ENCODE measurements around the gene DNM3. TPM values are rescaled to one million over a fixed set of nuclear protein-coding genes. Genes with fewer than 3 reads are reported as not detected.

The DNM3 gene
- total and polyA plus RNA-seq, 2 experiments from 2014 or later = 5.2 to 12.2 TPM

DNA sequence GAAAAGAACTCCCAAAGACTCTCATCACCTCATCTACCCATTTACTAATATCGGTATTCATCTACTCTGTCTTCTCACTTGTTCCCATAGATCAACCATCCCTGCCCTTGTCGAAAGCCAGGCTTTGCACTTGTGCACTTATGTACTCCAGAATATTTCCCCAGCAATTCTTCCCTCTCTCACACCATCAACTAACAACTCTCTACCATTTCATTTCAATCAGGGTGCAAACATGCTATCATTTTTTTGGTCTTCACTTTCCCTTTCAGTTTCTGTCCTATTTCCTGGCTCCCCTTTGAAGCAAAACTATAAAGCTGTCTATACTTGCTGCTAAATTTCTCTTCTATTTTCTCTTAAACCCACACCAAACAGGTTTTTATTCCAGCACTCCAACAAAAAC lies 585.9 kb downstream of the DNM3 start (continued):
- no peak for TF ChIP-seq JUNB (IDR thresholded peaks at IDR 0.05; ENCODE audit: unreplicated experiment)

DNA sequence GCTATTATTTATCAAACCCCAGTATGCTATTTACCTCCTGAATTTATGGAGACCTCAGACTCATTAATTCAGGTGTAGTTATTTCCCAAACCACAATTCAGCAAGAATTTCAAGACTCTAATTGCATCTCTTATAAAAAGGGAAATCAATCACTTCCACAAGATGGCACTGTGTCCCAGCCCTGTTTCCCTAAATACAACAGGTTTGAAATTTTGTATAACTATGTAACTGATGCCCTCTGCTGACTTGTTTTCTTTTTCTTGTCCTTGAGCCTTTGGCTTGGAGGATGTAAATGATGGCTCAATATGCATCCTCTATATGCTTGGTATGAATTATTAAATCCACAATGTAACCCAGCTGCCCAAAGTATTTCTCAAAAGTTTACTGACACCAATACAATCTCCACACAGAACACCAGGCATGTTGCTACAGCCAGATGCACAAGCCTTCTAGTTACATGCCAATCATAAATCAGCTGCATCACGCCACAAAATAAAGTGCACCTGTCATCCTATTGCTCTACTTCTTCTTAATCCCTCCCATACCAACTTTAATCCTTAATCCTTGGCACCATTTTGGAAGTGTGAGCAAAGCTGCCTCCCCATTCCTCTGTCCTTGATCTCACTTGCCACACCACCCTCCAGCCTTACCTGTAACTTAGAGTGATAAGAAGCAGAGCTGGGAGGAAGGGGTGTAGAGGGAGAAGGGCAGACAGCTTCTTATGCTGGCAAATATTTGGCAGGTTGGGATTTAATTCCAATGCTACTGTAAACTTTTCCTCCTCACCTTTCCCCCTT lies 588.2 kb downstream of the DNM3 start:
- Histone ChIP-seq H4K20me1 (replicated peaks; ENCODE audit: insufficient read depth) (no peaks in the 10 kb centered on the region), H3K4me2 (no peak overlapping the region), H3K79me2 (replicated peaks; ENCODE audit: insufficient read depth) (no peaks in the 10 kb centered on the region), H3F3A (replicated peaks; ENCODE audit: low read depth) (no peaks in the 10 kb centered on the region), H3K4me1 (ENCODE audit: insufficient read depth) (peaks cover 11% of the 10 kb centered on the region; the same call in 1 of the 2 replicates), H3K36me3 (ENCODE audit: insufficient read depth) (no peaks in the 10 kb centered on the region), H3K4me3 (no peak overlapping the region), H3K27ac (ENCODE audit: low read depth) (no peak overlapping the region), H3K9me2 (ENCODE audit: insufficient read depth) (no peaks in the 10 kb centered on the region), H3K27me3 (ENCODE audit: insufficient read depth) (no peaks in the 10 kb centered on the region), H2AFZ (no peak overlapping the region)
- H3K27me3 Mint-ChIP-seq (ENCODE audit: insufficient read depth, low read depth, poor library complexity) = peaks cover 2% of the 10 kb centered on the region
- TF ChIP-seq EZH2phosphoT487 (IDR thresholded peaks at IDR 0.05; ENCODE audit: unreplicated experiment) = no peak
- TF ChIP-seq, protein P1, sequence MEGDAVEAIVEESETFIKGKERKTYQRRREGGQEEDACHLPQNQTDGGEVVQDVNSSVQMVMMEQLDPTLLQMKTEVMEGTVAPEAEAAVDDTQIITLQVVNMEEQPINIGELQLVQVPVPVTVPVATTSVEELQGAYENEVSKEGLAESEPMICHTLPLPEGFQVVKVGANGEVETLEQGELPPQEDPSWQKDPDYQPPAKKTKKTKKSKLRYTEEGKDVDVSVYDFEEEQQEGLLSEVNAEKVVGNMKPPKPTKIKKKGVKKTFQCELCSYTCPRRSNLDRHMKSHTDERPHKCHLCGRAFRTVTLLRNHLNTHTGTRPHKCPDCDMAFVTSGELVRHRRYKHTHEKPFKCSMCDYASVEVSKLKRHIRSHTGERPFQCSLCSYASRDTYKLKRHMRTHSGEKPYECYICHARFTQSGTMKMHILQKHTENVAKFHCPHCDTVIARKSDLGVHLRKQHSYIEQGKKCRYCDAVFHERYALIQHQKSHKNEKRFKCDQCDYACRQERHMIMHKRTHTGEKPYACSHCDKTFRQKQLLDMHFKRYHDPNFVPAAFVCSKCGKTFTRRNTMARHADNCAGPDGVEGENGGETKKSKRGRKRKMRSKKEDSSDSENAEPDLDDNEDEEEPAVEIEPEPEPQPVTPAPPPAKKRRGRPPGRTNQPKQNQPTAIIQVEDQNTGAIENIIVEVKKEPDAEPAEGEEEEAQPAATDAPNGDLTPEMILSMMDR (conservative IDR thresholded peaks at IDR 0.05; ENCODE audit: low read depth in 2 of 2) = peak; percentile 89 to 93
- no peaks in the 10 kb centered on the region for H3K36me3 Mint-ChIP-seq (ENCODE audit: low read depth)
- H3K9me3 Mint-ChIP-seq = no peaks in the 10 kb centered on the region; the same call in 1 of the 3 replicates
- H3K4me3 Mint-ChIP-seq = no peak overlapping the region
- no peak overlapping the region for H3K27ac Mint-ChIP-seq
- peaks cover 9% of the 10 kb centered on the region; the same call in 2 of the 3 replicates for H3K4me1 Mint-ChIP-seq
- DNase-seq (ENCODE audit: low spot score) = peak; percentile 81
- peak; percentile 68 for ATAC-seq

DNA sequence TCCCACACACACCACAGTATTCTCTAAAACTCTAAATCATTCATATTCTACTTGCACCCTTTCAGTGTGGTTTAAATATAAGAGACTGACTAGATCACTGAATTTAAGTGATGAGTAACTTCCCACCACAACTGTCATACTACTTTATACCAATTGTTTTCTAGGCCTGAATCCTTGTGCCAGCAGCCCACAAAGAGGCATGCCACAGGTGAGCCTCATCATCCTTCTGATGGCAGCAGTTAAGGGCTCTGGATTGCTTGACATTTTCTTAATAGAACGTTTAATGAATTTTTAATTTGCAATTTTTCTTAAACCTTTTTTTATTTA lies 588.8 kb downstream of the DNM3 start:
- H3K4me3 ChIP-seq = no peak overlapping the region
- H3K4me2 ChIP-seq = no peak overlapping the region
- no peak overlapping the region for H3K27ac Mint-ChIP-seq
- H3K79me2 ChIP-seq (replicated peaks; ENCODE audit: insufficient read depth) = no peaks in the 10 kb centered on the region
- H3K36me3 ChIP-seq (ENCODE audit: insufficient read depth) = no peaks in the 10 kb centered on the region
- no peaks in the 10 kb centered on the region for H4K20me1 ChIP-seq (replicated peaks; ENCODE audit: insufficient read depth)
- H3K9me2 ChIP-seq (ENCODE audit: insufficient read depth) = no peaks in the 10 kb centered on the region
- H3K27ac ChIP-seq (ENCODE audit: low read depth) = no peak overlapping the region
- H3K9me3 Mint-ChIP-seq = no peaks in the 10 kb centered on the region; the same call in 1 of the 3 replicates
- H3K27me3 ChIP-seq (ENCODE audit: insufficient read depth) = no peaks in the 10 kb centered on the region
- H3K36me3 Mint-ChIP-seq (ENCODE audit: low read depth) = no peaks in the 10 kb centered on the region
- no peaks in the 10 kb centered on the region for H3F3A ChIP-seq (replicated peaks; ENCODE audit: low read depth)
- ATAC-seq (no peak), DNase-seq (ENCODE audit: low spot score) (no peak)
- no peak overlapping the region for H2AFZ ChIP-seq
- peaks cover 9% of the 10 kb centered on the region; the same call in 2 of the 3 replicates for H3K4me1 Mint-ChIP-seq
- H3K4me1 ChIP-seq (ENCODE audit: insufficient read depth) = peaks cover 11% of the 10 kb centered on the region; the same call in 1 of the 2 replicates
- no peak overlapping the region for H3K4me3 Mint-ChIP-seq
- peaks cover 2% of the 10 kb centered on the region for H3K27me3 Mint-ChIP-seq (ENCODE audit: insufficient read depth, low read depth, poor library complexity)
- TF ChIP-seq, protein P2, sequence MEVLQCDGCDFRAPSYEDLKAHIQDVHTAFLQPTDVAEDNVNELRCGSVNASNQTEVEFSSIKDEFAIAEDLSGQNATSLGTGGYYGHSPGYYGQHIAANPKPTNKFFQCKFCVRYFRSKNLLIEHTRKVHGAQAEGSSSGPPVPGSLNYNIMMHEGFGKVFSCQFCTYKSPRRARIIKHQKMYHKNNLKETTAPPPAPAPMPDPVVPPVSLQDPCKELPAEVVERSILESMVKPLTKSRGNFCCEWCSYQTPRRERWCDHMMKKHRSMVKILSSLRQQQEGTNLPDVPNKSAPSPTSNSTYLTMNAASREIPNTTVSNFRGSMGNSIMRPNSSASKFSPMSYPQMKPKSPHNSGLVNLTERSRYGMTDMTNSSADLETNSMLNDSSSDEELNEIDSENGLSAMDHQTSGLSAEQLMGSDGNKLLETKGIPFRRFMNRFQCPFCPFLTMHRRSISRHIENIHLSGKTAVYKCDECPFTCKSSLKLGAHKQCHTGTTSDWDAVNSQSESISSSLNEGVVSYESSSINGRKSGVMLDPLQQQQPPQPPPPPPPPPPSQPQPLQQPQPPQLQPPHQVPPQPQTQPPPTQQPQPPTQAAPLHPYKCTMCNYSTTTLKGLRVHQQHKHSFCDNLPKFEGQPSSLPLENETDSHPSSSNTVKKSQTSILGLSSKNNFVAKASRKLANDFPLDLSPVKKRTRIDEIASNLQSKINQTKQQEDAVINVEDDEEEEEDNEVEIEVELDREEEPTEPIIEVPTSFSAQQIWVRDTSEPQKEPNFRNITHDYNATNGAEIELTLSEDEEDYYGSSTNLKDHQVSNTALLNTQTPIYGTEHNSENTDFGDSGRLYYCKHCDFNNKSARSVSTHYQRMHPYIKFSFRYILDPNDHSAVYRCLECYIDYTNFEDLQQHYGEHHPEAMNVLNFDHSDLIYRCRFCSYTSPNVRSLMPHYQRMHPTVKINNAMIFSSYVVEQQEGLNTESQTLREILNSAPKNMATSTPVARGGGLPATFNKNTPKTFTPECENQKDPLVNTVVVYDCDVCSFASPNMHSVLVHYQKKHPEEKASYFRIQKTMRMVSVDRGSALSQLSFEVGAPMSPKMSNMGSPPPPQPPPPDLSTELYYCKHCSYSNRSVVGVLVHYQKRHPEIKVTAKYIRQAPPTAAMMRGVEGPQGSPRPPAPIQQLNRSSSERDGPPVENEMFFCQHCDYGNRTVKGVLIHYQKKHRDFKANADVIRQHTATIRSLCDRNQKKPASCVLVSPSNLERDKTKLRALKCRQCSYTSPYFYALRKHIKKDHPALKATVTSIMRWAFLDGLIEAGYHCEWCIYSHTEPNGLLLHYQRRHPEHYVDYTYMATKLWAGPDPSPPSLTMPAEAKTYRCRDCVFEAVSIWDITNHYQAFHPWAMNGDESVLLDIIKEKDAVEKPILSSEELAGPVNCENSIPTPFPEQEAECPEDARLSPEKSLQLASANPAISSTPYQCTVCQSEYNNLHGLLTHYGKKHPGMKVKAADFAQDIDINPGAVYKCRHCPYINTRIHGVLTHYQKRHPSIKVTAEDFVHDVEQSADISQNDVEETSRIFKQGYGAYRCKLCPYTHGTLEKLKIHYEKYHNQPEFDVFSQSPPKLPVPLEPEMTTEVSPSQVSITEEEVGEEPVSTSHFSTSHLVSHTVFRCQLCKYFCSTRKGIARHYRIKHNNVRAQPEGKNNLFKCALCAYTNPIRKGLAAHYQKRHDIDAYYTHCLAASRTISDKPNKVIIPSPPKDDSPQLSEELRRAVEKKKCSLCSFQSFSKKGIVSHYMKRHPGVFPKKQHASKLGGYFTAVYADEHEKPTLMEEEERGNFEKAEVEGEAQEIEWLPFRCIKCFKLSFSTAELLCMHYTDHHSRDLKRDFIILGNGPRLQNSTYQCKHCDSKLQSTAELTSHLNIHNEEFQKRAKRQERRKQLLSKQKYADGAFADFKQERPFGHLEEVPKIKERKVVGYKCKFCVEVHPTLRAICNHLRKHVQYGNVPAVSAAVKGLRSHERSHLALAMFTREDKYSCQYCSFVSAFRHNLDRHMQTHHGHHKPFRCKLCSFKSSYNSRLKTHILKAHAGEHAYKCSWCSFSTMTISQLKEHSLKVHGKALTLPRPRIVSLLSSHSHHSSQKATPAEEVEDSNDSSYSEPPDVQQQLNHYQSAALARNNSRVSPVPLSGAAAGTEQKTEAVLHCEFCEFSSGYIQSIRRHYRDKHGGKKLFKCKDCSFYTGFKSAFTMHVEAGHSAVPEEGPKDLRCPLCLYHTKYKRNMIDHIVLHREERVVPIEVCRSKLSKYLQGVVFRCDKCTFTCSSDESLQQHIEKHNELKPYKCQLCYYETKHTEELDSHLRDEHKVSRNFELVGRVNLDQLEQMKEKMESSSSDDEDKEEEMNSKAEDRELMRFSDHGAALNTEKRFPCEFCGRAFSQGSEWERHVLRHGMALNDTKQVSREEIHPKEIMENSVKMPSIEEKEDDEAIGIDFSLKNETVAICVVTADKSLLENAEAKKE (CRISPR knock-in tag; IDR thresholded peaks at IDR 0.05) = no peak
- no peak for TF ChIP-seq STAT1 (IDR thresholded peaks at IDR 0.05; ENCODE audit: unreplicated experiment)
- TF ChIP-seq ZNF331 (CRISPR knock-in tag; IDR thresholded peaks at IDR 0.05; ENCODE audit: low read depth) = no peak
- TF ChIP-seq, protein P3, sequence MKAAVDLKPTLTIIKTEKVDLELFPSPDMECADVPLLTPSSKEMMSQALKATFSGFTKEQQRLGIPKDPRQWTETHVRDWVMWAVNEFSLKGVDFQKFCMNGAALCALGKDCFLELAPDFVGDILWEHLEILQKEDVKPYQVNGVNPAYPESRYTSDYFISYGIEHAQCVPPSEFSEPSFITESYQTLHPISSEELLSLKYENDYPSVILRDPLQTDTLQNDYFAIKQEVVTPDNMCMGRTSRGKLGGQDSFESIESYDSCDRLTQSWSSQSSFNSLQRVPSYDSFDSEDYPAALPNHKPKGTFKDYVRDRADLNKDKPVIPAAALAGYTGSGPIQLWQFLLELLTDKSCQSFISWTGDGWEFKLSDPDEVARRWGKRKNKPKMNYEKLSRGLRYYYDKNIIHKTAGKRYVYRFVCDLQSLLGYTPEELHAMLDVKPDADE (IDR thresholded peaks at IDR 0.05) = no peak
- TF ChIP-seq EZH2phosphoT487 (IDR thresholded peaks at IDR 0.05; ENCODE audit: unreplicated experiment) = no peak
- TF ChIP-seq CREB1 (CRISPR knock-in tag; IDR thresholded peaks at IDR 0.05; ENCODE audit: low read depth) = no peak
- TF ChIP-seq EZH2 (IDR thresholded peaks at IDR 0.05; ENCODE audit: low read depth, unreplicated experiment) = no peak
- TF ChIP-seq NANOG (IDR thresholded peaks at IDR 0.05; ENCODE audit: borderline replicate concordance) = no peak
- no peak for TF ChIP-seq JUNB (IDR thresholded peaks at IDR 0.05; ENCODE audit: unreplicated experiment)
